Neural cell (in vitro differentiated cells): ENCODE measurements around the gene ALKBH3. TPM values are rescaled to one million over a fixed set of nuclear protein-coding genes. Genes with fewer than 3 reads are reported as not detected.

Experiments
- H2AFZ ChIP-seq: fragments of 200-600, 300-800 bp; sonication (generic), shearing (Covaris generic); 2 replicates; pipeline ENCODE4 v1.6.0; 2014; ENCODE audit warnings: low read depth, mild to moderate bottlenecking, antibody characterized with exemption, low read length, moderate library complexity
- H3F3A ChIP-seq: fragments of 200-600 bp; shearing (Covaris generic); 2 replicates; pipeline ENCODE4 v1.6.1; 2016; ENCODE audit warnings: mild to moderate bottlenecking, moderate library complexity, mixed read lengths, antibody characterized with exemption, low read length; ENCODE audit not compliant: insufficient read depth, poor library complexity, severe bottlenecking
- H3K27ac ChIP-seq: fragments of 200-600, 300-800 bp; sonication (generic), shearing (Covaris generic); 2 replicates; pipeline ENCODE4 v1.5.1; 2014; ENCODE audit warnings: mild to moderate bottlenecking, low read length, moderate library complexity
- H3K27me3 ChIP-seq: fragments of 300-800, 200-600 bp; sonication (generic), shearing (Covaris generic); 2 replicates; pipeline ENCODE4 v1.6.0; 2014; ENCODE audit warnings: mild to moderate bottlenecking, low read depth, low read length, moderate library complexity; ENCODE audit not compliant: insufficient read depth
- H3K36me3 ChIP-seq: fragments of 300-800, 200-600 bp; sonication (generic), shearing (Covaris generic); 2 replicates; pipeline ENCODE4 v1.5.1; 2014; ENCODE audit warnings: mild to moderate bottlenecking, antibody characterized with exemption, low read length, moderate library complexity; ENCODE audit not compliant: insufficient read depth
- H3K4me2 ChIP-seq: fragments of 300-800, 200-600 bp; sonication (generic), shearing (Covaris generic); 2 replicates; pipeline ENCODE4 v1.6.0; 2014; ENCODE audit warnings: mild to moderate bottlenecking, low read length
- H3K4me3 ChIP-seq: fragments of 300-800, 200-600 bp; sonication (generic), shearing (Covaris generic); 2 replicates; pipeline ENCODE4 v1.5.1; 2014; ENCODE audit warnings: mild to moderate bottlenecking, low read length, moderate library complexity
- H3K79me2 ChIP-seq: fragments of 200-600 bp; shearing (Covaris generic); replicated peaks from 2 replicates; pipeline ENCODE4 v1.6.0; 2014; ENCODE audit warnings: mild to moderate bottlenecking, low read length, moderate library complexity; ENCODE audit not compliant: insufficient read depth
- H3K9ac ChIP-seq: fragments of 300-800, 200-600 bp; sonication (generic), shearing (Covaris generic); 2 replicates; pipeline ENCODE4 v1.6.1; 2016; ENCODE audit warnings: mild to moderate bottlenecking, low read length, mixed read lengths
- H3K9me2 ChIP-seq: fragments of 200-600 bp; shearing (Covaris generic); 2 replicates; pipeline ENCODE4 v1.6.1; 2016; ENCODE audit warnings: mild to moderate bottlenecking, low read length, mixed read lengths; ENCODE audit not compliant: insufficient read depth
- H3K9me3 ChIP-seq: fragments of 200-600, 300-800 bp; sonication (generic), shearing (Covaris generic); 2 replicates; pipeline ENCODE4 v1.6.1; 2016; ENCODE audit warnings: mild to moderate bottlenecking, mixed run types, low read length, moderate library complexity, mixed read lengths
- H4K20me1 ChIP-seq: fragments of 200-600 bp; shearing (Covaris generic); 2 replicates; pipeline ENCODE4 v1.6.1; 2016; ENCODE audit warnings: mild to moderate bottlenecking, mixed run types; ENCODE audit not compliant: insufficient read depth
- CTCF ChIP-seq: fragments of 450-650 bp; IDR thresholded peaks from 2 replicates; pipeline ENCODE4 v1.5.1; 2014; ENCODE audit warnings: antibody characterized with exemption, mild to moderate bottlenecking, moderate library complexity; ENCODE audit not compliant: poor library complexity, severe bottlenecking
- EP300 ChIP-seq: fragments of 450-650 bp; conservative IDR thresholded peaks from 2 replicates; pipeline ENCODE4 v1.6.1; 2014; ENCODE audit warnings: antibody characterized with exemption, mild to moderate bottlenecking, moderate library complexity; ENCODE audit not compliant: poor library complexity, severe bottlenecking
- EZH2 ChIP-seq: fragments of 200-600, 300-800 bp; shearing (Covaris generic), sonication (generic); IDR thresholded peaks from 2 replicates; pipeline ENCODE4 v1.6.1; 2014; ENCODE audit warnings: antibody characterized with exemption, low read length, borderline replicate concordance, mild to moderate bottlenecking; ENCODE audit not compliant: insufficient read depth, poor library complexity, severe bottlenecking
- MXI1 ChIP-seq: fragments of 450-650 bp; conservative IDR thresholded peaks from 2 replicates; pipeline ENCODE4 v1.6.1; 2014; ENCODE audit warnings: antibody characterized with exemption, mild to moderate bottlenecking; ENCODE audit not compliant: poor library complexity, severe bottlenecking
- POLR2AphosphoS5 ChIP-seq: IDR thresholded peaks from 2 replicates; pipeline ENCODE4 v1.6.1; 2012
- RAD21 ChIP-seq: fragments of 450-650 bp; conservative IDR thresholded peaks from 2 replicates; pipeline ENCODE4 v1.6.1; 2014; ENCODE audit warnings: antibody characterized with exemption, mild to moderate bottlenecking, moderate library complexity
- REST ChIP-seq: IDR thresholded peaks from 2 replicates; pipeline ENCODE4 v1.6.1; 2012; ENCODE audit warnings: borderline replicate concordance
- SMC3 ChIP-seq: fragments of 450-650 bp; conservative IDR thresholded peaks from 2 replicates; pipeline ENCODE4 v1.6.1; 2014; ENCODE audit warnings: antibody characterized with exemption, mild to moderate bottlenecking, moderate library complexity; ENCODE audit not compliant: poor library complexity
- TAF1 ChIP-seq: IDR thresholded peaks from 2 replicates; pipeline ENCODE4 v1.6.1; 2012; ENCODE audit warnings: low read depth
- polyA plus RNA-seq: library from polyadenylated mRNA; depleted of rRNA; stranded (reverse); fragments of >200 nt; gene quantifications from 2 replicates; pipeline ENCODE4 v1.2.3, GENCODE V29; 2014

Gene ALKBH3
- polyA plus RNA-seq, 1 donor from 2014 or later, result 27.0 TPM

GRCh38 chr11:43874078-43874477 lies 6.6 kb upstream of the ALKBH3 start:
- no peak overlapping the region for H3K4me2 ChIP-seq
- H2AFZ ChIP-seq, result no peak overlapping the region
- H3K9me3 ChIP-seq, result no peaks in the 10 kb centered on the region
- no peaks in the 10 kb centered on the region for H4K20me1 ChIP-seq
- H3K27ac ChIP-seq, result no peak overlapping the region
- no peak overlapping the region for H3K4me3 ChIP-seq
- no peak overlapping the region for H3K9ac ChIP-seq
- no peaks in the 10 kb centered on the region for H3K79me2 ChIP-seq
- no peak for TF ChIP-seq REST
- no peak for TF ChIP-seq RAD21
- no peak for TF ChIP-seq MXI1
- no peak for TF ChIP-seq EZH2
- H3K9me2 ChIP-seq, result no peaks in the 10 kb centered on the region
- H3K27me3 ChIP-seq, result no peaks in the 10 kb centered on the region
- H3F3A ChIP-seq, result no peaks in the 10 kb centered on the region
- no peaks in the 10 kb centered on the region for H3K36me3 ChIP-seq

GRCh38 chr11:43874738-43875137 lies 5.9 kb upstream of the ALKBH3 start:
- Histone ChIP-seq H3K4me3 (no peak overlapping the region), H3K9me2 (no peaks in the 10 kb centered on the region), H3K4me2 (no peak overlapping the region), H3K9ac (no peak overlapping the region), H4K20me1 (no peaks in the 10 kb centered on the region), H3K79me2 (no peaks in the 10 kb centered on the region), H3K9me3 (no peaks in the 10 kb centered on the region), H3K36me3 (no peaks in the 10 kb centered on the region), H3K27me3 (no peaks in the 10 kb centered on the region), H3F3A (no peaks in the 10 kb centered on the region), H2AFZ (no peak overlapping the region), H3K27ac (no peak overlapping the region)
- no peak for TF ChIP-seq EZH2
- TF ChIP-seq RAD21, result no peak

GRCh38 chr11:43879789-43880639 lies 617 bp upstream of the ALKBH3 start:
- Histone ChIP-seq H3K79me2 (peaks cover 10% of the 10 kb centered on the region), H3K4me3 (peak overlapping the region; percentile 73), H3K9ac (peak overlapping the region; percentile 75), H3F3A (no peaks in the 10 kb centered on the region), H2AFZ (peak overlapping the region; percentile 58), H3K4me2 (no peak overlapping the region), H4K20me1 (no peaks in the 10 kb centered on the region), H3K9me2 (no peaks in the 10 kb centered on the region), H3K36me3 (no peaks in the 10 kb centered on the region), H3K27ac (no peak overlapping the region), H3K27me3 (no peaks in the 10 kb centered on the region), H3K9me3 (no peaks in the 10 kb centered on the region)
- TF ChIP-seq RAD21, result no peak
- TF ChIP-seq EZH2, result no peak
- no peak for TF ChIP-seq REST
- no peak for TF ChIP-seq SMC3
- no peak for TF ChIP-seq EP300
- TF ChIP-seq MXI1, result no peak
- no peak for TF ChIP-seq TAF1
- no peak for TF ChIP-seq CTCF
- no peak for TF ChIP-seq POLR2AphosphoS5
